HCT116 (cell line): Measurements from ENCODE around the gene IL2RG. TPM values are rescaled to one million over a fixed set of nuclear protein-coding genes. Genes with fewer than 3 reads are reported as not detected.

ENCODE experiments used
- ATAC-seq: fragments of 200-7000 bp; cut with Tn5 transposase; 2 replicates; pipeline ENCODE4 v1.9.1; 2020; ENCODE audit warnings: mild to moderate bottlenecking, moderate library complexity
- BruUV-seq: library from RNA; stranded (reverse); fragments of 400-500 nt; replicated peaks from 2 replicates; lab custom pipeline; 2021; lab: Mats Ljungman, UMichigan
- CTCF ChIA-PET: fragments of 300-600 bp; sonication (Branson Sonifier 250); formaldehyde crosslinking; loops from one replicate; lab custom pipeline; 2021; ENCODE audit warnings: antibody characterized with exemption; lab: Charles Lee
- POLR2A ChIA-PET: fragments of 300-600, 350-600 bp; sonication (Branson Sonifier 250); formaldehyde crosslinking; loops from one replicate; lab custom pipeline; 2021; ENCODE audit warnings: antibody characterized with exemption; lab: Charles Lee
- RAD21 ChIA-PET, 2 experiments: fragments of 300-600 bp; sonication (Branson Sonifier 250); formaldehyde crosslinking; loops; one replicate each; lab custom pipeline; 2023; ENCODE audit warnings: low total read pairs in 2 of 2; ENCODE audit not compliant: uncharacterized antibody in 2 of 2, unreplicated experiment in 2 of 2, low non-redundant PET in 1 of 2; lab: Charles Lee
- DNase-seq: peaks from one replicate; pipeline ENCODE4 v3.0.0-alpha.2; 2010; ENCODE audit warnings: low read depth, low spot score
- H2AFZ ChIP-seq: fragments of 200-600 bp; shearing (Covaris generic), sonication (generic); 2 replicates; pipeline ENCODE4 v1.6.1; 2017; ENCODE audit warnings: low read depth, mixed run types, mixed read lengths, antibody characterized with exemption, low read length; ENCODE audit not compliant: poor library complexity, severe bottlenecking
- H3K27ac ChIP-seq: 2 replicates; pipeline ENCODE4 v1.5.1; 2012; ENCODE audit warnings: low read depth, low read length
- H3K27me3 ChIP-seq: fragments of 200-600 bp; sonication (generic); 2 replicates; pipeline ENCODE4 v1.6.1; 2016; ENCODE audit warnings: mixed run types, low read length, mixed read lengths; ENCODE audit not compliant: insufficient read depth
- H3K36me3 ChIP-seq, 2 experiments: fragments of 200-500 bp in 1 of 2; fragments of 200-600 bp in 1 of 2; sonication (Bioruptor generic) in 1 of 2; sonication (generic) in 1 of 2; 2 replicates each; pipeline versions ENCODE4 v1.5.1 to v1.6.1; 2014 to 2016; ENCODE audit warnings: low read length in 2 of 2, inconsistent platforms in 1 of 2, mixed read lengths in 1 of 2, mixed run types in 1 of 2; ENCODE audit not compliant: insufficient read depth in 2 of 2, control insufficient read depth in 1 of 2
- H3K4me1 ChIP-seq, 2 experiments: fragments of 200-600 bp in 1 of 2; sonication (generic) in 1 of 2; 2 replicates each; pipeline versions ENCODE4 v1.5.1 to v1.6.1; 2012 to 2017; ENCODE audit warnings: low read length in 2 of 2, inconsistent platforms in 1 of 2, mild to moderate bottlenecking in 1 of 2, mixed read lengths in 1 of 2, mixed run types in 1 of 2, moderate library complexity in 1 of 2; ENCODE audit not compliant: insufficient read depth in 2 of 2, control insufficient read depth in 1 of 2
- H3K4me2 ChIP-seq: fragments of 200-600 bp; sonication (generic); 2 replicates; pipeline ENCODE4 v1.6.1; 2017; ENCODE audit warnings: mixed run types, low read length, mixed read lengths
- H3K4me3 ChIP-seq, 2 experiments: fragments of 200-600 bp in 1 of 2; sonication (generic) in 1 of 2; replicated peaks in 1 of 2; 2 replicates each; pipeline ENCODE4 v1.5.1; 2011 to 2016; ENCODE audit warnings: low read length in 2 of 2, control low read depth in 1 of 2, low read depth in 1 of 2, mild to moderate bottlenecking in 1 of 2, mixed read lengths in 1 of 2, mixed run types in 1 of 2
- H3K79me2 ChIP-seq: fragments of 200-600 bp; sonication (generic); 2 replicates; pipeline ENCODE4 v1.6.1; 2017; ENCODE audit warnings: mild to moderate bottlenecking, mixed run types, low read length, moderate library complexity, mixed read lengths; ENCODE audit not compliant: insufficient read depth
- H3K9ac ChIP-seq: fragments of 200-600 bp; sonication (generic); 2 replicates; pipeline ENCODE4 v1.6.1; 2016; ENCODE audit warnings: low read length, mixed read lengths
- H3K9me2 ChIP-seq: fragments of 200-600 bp; sonication (generic), shearing (Covaris generic); 2 replicates; pipeline ENCODE4 v1.6.1; 2017; ENCODE audit warnings: mixed run types, mild to moderate bottlenecking, moderate library complexity; ENCODE audit not compliant: insufficient read depth
- H3K9me3 ChIP-seq, 2 experiments: fragments of 200-500 bp in 1 of 2; fragments of 200-600 bp in 1 of 2; sonication (Bioruptor generic) in 1 of 2; sonication (generic) in 1 of 2; 2 replicates each; pipeline ENCODE4 v1.6.1; 2014 to 2017; ENCODE audit warnings: low read length in 2 of 2, mixed read lengths in 2 of 2, inconsistent platforms in 1 of 2, low read depth in 1 of 2, mild to moderate bottlenecking in 1 of 2, mixed run types in 1 of 2, moderate library complexity in 1 of 2; ENCODE audit not compliant: control insufficient read depth in 1 of 2, insufficient read depth in 1 of 2
- H4K20me1 ChIP-seq: fragments of 200-600 bp; sonication (generic), shearing (Covaris generic); 2 replicates; pipeline ENCODE4 v1.6.1; 2017; ENCODE audit warnings: mixed run types, mild to moderate bottlenecking, moderate library complexity; ENCODE audit not compliant: insufficient read depth
- ATF3 ChIP-seq: IDR thresholded peaks from 2 replicates; pipeline ENCODE4 v1.6.1; 2012
- EGR1 ChIP-seq: IDR thresholded peaks from 2 replicates; pipeline ENCODE4 v1.6.1; 2012; ENCODE audit warnings: low read depth
- FOSL1 ChIP-seq: IDR thresholded peaks from 2 replicates; pipeline ENCODE4 v1.6.1; 2012; ENCODE audit warnings: low read depth
- REST ChIP-seq: IDR thresholded peaks from 2 replicates; pipeline ENCODE4 v1.6.1; 2012; ENCODE audit warnings: low read depth
- SP1 ChIP-seq: IDR thresholded peaks from 2 replicates; pipeline ENCODE4 v1.6.1; 2012; ENCODE audit warnings: low read depth
- TCF7L2 ChIP-seq: IDR thresholded peaks from 2 replicates; pipeline ENCODE4 v1.7.0; 2011; ENCODE audit warnings: borderline replicate concordance, inconsistent platforms; ENCODE audit not compliant: insufficient read depth, insufficient read length; ENCODE audit errors: extremely low read depth
- ZBTB33 ChIP-seq: IDR thresholded peaks from 2 replicates; pipeline ENCODE4 v1.6.1; 2011; ENCODE audit warnings: mild to moderate bottlenecking, low read length, moderate library complexity; ENCODE audit not compliant: insufficient replicate concordance; ENCODE audit errors: extremely low read depth
- intact Hi-C: fragments of 100-400 bp; cut with micrococcal nuclease; formaldehyde crosslinking; loops from 2 replicates; pipeline ENCODE4 v1.10.0; 2022
- total RNA-seq: library from RNA; stranded (reverse); gene quantifications from one replicate; pipeline ENCODE4 v1.2.1, GENCODE V29; 2021; ENCODE audit not compliant: unreplicated experiment

IL2RG gene
- total RNA-seq, 1 experiment from 2014 or later, result 0.64 TPM

GRCh38 chrX:71085900-71086299 lies 25.5 kb downstream of the IL2RG start:
- POLR2A ChIA-PET, result no interaction called here
- Histone ChIP-seq H3K36me3 (no peaks in the 10 kb centered on the region), H3K9me3 (no peaks in the 10 kb centered on the region), H3K9me2 (no peaks in the 10 kb centered on the region), H3K27ac (no peak overlapping the region), H3K27me3 (no peaks in the 10 kb centered on the region), H2AFZ (no peak overlapping the region), H3K4me1 (no peaks in the 10 kb centered on the region), H3K79me2 (no peaks in the 10 kb centered on the region), H3K4me3 (no peak overlapping the region), H3K4me2 (no peak overlapping the region), H4K20me1 (no peaks in the 10 kb centered on the region), H3K9ac (no peak overlapping the region)
- CTCF ChIA-PET, result no interaction called here
- TF ChIP-seq EGR1 (no peak), ZBTB33 (no peak), ATF3 (no peak), FOSL1 (no peak), REST (no peak), TCF7L2 (no peak), SP1 (no peak)
- RAD21 ChIA-PET, result no interaction called here
- BruUV-seq, result no TSS peak
- DNase-seq, result no peak
- ATAC-seq, result no peak
- intact Hi-C loops, result no loop called here
